Measurements from ENCODE around the gene DDX10.

DDX10 gene

GRCh38 chr11:108984523-108984922, 319.7 kb downstream of the DDX10 start:
- DNase-seq (ENCODE audit: low spot score), result no peak

GRCh38 chr11:108985236-108985944, 320.5 kb downstream of the DDX10 start:
- no peak for DNase-seq (ENCODE audit: low spot score)

- no peak for DNase-seq (ENCODE audit: low spot score)
These were observed 321.0 kb downstream of the DDX10 start for GRCh38 chr11:108985945-108986279.
